Activated gamma-delta T cell (primary cell): ENCODE results near the gene VTA1.
"Not testable (repeated sequence)": the region's sequence is repeated elsewhere in the genome, so short reads cannot be mapped to it uniquely, and the experiment has no call there.

ENCODE experiments used
- DNase-seq: peaks from one replicate; lab custom pipeline; 2025; lab: John Stamatoyannopoulos, UW

VTA1 gene

DNA sequence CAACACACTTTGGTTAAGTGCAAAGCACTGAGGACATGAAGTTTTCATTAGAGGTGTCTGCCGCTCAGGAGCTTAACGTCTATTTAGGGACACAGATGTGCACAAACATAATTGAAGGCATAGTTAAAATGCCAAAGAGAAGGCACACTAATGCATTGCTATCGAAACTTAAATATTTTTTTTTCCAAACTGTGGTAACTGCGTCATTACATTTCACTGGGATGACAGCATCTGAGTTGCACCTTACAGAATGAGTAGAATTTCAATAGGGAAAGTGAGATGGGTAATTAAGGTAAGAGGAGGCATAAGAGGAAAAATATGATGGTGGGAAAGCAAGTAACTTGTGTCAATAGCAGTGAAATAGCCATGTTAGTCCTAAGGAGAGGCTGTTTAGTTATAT is 79.7 kb downstream of the VTA1 start:
- no peak for DNase-seq

DNA sequence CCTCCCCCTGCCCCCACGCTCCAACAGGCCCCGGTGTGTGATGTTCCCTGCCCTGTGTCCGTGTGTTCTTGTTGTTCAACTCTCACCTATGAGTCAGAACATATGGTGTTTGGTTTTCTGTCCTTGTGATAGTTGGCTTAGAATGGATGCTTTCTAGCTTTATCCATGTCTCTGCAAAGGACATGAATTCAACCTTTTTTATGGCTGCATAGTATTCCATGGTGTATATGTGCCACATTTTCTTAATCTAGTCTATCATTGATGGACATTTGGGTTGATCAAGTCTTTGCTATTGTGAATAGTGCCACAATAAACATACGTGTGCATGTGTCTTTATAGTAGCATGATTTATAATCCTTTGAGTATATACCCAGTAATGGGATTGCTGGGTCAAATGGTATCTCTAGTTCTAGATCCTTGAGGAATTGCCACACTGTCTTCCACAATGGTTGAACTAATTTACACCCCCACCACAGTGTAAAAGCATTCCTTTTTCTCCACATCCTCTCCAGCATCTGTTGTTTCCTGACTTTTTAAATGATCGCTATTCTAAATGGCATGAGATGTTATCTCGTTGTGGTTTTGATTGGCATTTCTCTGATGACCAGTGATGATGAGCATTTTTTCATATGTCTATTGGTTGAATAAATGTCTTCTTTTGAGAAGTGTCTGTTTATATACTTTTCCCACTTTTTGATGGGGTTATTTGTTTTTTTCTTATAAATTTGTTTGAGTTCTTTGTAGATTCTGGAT is 82.6 kb downstream of the VTA1 start:
- not testable (repeated sequence) for DNase-seq

DNA sequence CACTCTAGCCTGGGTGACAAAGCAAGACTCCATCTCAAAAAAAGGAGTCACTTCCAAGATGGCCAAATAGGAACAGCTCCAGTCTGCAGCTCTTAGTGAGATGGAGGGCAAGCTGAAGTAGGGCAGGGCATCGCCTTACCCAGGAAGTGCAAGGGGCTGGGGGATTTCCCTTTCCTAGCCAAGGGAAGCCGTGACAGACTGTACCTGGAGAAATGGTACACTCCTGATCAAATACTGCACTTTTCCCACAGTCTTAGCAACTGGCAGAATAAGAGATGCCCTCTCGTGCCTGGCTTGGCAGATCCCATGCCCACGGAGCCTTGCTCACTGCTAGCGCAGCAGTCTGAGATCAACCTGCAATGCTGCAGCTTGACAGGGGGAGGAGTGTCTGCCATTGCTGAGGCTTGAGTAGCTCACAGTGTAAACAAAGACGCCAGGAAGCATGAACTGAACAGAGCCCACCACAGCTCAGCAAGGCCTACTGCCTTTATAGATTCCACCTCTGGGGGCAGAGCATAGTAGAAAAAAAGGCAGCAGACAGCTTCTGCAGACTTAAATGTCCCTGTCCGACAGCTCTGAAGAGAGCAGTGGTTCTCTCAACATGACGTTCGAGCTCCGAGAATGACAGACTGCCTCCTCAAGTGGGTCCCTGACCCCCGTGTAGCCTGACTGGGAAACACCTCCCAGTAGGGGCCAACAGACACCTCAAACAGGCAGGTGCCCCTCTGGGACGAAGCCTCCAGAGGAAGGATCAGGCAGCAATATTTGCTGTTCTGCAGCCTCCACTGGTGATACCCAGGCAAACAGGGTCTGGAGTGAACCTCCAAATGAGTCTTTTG is 85.4 kb downstream of the VTA1 start:
- not testable (repeated sequence) for DNase-seq

DNA sequence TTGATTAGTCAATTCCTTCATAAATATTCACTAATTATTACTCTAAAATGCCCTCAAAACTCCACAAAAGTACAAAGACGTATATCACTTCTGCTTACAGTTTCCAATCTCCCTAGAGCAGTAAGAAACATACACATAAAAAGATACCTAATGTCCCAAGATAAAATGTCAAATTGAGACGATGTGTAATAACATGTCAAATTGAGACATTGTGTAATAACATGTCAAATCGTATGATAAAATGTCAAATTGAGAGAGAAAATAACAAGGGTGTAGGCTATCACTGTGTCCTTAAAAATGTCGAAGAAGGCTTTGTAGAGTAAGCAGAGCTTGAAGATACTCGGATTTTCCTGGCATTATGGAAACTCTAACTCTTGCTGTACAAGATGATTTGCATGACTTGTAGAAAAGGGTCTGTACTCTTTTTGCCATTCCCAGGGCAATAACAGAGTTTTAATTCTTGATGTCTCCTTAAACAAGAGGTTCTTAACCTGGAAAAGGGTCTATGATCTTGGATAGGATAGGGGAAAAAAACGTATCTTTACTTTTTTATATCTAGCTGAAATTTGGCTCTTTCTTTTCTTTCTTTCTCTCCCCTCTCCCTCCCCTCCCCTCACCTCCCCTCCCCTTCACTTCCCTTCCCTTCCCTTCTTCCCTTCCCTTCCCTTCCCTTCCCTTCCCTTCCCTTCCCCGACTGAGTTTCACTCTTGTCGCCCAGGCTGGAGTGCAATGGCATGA is 87.1 kb downstream of the VTA1 start:
- DNase-seq, result no peak

DNA sequence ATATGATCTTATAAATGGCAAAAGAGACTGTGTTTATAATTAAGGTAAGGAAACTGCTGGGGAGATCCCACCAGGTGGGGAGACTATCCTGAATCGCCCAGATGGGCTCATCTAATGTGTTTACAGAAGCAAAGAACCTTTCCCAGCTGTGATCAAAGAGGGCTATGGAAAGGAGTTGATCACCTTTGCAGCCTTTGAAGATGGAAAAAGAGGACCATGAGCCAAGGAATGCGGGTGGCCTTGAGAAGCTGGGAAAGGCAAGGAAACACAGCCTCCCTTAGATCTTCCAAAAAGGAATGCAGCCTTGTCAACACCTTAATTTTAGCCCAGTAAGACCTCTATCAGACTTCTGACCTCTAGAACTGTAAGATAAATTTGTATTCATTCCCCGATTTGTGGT is 88.2 kb downstream of the VTA1 start:
- DNase-seq, result no peak

DNA sequence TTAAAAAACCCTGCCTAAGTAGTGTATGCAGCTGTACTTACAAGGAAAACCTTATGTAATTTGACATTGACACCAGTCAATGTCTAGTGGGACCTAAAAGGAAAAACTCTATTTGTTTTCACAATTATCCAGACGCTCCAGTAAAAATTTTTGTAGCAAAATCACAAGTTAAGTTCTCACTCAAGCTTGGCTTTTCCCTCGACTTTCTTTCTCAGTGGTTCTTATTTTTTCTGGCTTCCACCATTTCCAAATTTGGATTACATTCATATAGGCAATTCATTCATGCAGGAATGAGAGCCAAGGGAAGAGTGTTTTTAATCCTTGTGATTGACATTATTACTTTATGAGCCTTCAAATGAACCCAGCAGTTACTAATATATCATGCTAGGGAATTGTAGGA is 88.7 kb downstream of the VTA1 start:
- no peak for DNase-seq

DNA sequence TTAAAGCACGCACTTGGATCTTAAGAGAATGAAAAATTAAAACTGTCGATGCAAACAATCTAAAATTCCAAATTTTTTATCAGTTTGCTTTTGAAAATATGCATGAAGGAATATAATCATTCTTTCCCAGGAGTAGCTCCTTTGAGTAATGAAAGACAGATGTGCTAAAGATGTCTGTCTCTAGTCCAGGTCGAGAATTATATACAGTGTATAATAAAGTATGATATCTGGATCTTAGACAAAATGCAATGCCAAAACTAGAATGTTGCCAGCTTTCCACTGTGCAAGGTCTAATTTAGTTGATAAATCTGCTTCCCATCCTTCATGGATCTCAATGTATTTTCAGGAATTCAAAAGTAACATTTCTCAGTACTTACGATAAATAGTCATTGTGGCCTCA is 89.6 kb downstream of the VTA1 start:
- DNase-seq, result no peak

DNA sequence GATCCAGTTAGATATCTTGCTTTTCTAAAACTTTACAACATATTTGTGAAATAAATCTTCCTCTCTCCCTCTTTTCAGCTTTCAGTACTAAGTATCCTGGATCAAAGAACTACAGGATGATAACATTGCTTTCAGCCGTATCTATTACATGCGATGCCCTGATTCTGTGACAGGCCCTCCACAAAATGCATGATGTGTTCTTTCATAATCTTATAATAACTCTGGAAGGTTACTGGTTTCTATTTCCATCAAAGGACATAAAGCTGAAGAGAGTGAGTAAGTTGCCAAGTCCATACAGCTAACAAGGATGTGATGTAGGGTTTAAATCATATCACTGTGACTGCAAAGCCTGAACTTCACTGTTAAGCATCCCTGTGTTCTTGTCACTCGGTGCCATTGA is 91.8 kb downstream of the VTA1 start:
- DNase-seq, result no peak

DNA sequence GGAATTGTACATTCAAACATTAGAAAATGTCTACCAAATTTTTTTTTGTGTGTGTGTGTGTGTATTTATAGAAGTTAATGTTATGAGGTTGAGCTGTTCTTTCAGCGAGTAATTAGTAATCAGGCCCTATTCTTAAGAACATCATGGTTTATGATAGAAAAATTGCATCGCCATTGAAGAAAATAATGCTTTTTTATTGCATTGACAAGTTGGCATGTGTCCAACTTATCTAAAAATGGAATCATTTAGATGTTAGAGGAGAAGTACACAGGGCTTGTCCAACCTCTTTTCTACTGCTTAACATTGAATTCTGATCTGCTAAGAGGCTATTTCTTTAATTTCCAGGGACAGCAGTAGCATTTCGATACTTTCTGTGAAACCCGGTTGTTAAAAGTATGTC is 93.1 kb downstream of the VTA1 start:
- DNase-seq, result no peak

DNA sequence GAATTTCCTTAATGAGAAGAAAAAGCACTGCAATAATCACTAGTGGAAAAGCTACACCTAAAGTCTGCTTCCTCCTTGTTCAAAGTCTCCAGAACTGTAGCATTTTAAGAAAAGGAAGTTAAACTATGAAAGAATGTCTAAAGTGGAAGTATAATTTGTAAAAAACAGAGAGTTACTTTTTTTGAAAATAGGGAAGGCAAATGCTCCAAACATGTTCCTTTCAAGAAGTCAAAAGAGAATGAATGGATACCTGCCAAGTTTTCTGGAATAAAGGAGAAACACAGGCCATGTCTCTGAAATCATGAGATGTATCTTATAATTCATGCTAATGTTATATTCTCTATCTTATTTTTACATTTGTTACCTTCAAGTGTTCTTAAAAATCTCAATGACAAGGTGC is 94.0 kb downstream of the VTA1 start:
- no peak for DNase-seq

DNA sequence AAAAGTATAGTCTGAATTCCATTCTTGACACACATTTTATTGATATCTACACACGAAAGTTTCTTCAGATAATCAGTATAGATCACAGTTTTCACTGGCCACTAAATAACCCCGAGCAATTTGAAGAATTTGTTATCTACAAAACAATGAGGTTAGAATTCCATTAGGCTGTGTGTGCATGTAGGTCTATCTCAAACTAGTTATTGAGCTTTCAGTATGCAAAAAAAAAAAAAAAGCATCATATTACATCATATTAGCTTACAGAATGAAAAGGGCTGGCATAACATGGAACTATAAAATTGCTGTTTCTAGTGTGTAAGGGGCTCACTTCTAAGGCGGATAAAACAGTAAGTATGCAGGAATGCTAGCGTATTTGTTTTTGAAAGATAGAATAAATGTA is 95.2 kb downstream of the VTA1 start:
- DNase-seq, result no peak

DNA sequence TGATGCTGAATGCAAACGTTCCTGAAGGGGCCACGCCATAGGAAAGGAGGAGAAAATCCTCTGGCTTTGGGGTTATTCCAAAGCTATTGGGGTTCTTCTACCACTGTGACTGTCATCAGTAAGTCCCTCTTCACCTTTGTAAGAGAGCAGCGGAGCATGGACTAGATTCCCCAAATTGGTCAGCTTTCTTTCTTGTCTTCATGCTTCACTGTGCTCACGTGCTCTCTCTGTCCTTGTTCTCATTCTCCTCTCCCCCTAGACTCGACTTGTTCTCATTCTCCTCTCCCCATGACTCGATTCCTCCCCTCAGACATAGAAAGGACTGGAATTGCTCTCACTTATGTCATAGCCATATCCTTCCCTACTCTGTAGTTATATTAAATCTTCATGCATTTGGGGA is 99.9 kb downstream of the VTA1 start:
- no peak for DNase-seq

DNA sequence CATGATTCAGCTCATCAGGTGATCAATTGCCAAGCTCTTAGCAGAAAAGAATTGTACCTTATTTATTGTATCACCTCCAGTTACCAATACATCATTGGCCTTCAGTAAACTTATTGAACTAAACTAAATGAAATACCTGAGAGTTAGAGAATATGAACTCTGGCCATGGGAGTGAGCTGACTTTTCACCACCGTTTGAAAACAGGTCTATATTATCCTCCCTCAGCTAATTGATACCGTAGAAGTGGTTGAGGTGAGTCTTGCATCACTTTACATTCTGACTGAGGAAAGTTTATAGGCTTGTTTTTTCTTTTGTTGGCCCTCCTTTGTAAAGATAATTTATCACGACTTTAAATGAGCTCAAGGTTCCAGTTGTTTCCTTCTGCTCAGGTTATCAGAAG is 102.2 kb downstream of the VTA1 start:
- DNase-seq, result no peak

DNA sequence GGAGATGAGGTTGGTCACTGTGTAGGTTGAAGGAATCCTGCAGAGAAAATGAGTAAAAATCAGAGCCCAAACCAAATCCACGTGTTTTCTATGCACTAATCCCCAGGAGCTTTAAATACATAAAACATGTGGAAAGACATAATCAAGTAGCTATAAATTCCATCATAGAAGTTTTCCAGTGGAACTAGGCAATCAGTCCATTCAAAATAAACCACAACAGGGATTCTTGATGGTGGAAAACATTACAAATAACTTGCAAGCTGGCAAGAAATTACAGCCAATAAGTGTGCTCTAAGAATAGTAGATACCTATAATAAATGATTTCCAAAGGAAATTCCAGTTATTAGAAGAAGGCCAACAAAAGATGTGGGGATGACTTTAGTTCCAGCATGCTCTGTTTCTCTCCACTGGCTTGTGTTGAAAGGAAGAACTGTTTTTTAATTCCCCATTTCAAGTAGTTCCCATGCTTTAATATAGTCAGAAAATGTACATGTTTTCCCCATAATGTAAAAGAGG is 104.9 kb downstream of the VTA1 start:
- no peak for DNase-seq

DNA sequence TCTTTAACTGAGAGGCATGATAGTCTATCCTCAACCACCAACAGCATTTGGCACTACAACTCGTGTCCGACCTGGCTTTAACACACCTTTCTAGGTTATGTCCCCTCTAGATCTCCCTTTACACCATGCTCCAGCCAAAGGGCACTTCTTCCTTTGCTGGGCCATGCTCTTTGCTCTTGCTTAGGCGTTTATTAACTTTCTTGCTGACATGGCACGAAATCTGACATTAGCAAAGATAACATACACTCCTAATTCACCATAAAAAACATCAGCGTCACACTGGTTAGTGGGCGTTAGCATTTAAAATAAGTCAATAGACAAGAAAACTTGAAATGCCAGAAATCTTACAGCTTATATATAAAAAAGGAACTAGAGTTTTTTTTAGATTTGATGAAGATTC is 107.5 kb downstream of the VTA1 start:
- DNase-seq, result no peak

DNA sequence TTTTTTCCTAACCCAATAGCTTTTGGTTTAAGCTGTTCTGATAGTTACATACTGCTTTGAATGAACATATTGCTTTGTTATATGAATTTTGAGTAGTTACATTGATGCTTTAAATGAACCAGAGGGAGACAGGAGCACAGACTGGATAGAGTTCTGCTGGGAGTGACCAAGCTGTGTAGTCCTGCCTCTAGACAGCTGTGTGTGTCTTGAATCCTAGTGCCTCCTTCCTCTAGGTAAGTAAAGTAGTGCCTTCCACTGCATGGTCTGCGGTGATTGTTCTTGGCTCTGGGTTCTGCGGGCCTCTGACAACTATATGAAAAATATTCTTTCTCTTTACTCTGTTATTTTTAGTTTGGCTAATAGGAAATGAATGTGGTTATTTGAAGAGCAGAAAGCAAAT is 108.7 kb downstream of the VTA1 start:
- DNase-seq, result no peak

DNA sequence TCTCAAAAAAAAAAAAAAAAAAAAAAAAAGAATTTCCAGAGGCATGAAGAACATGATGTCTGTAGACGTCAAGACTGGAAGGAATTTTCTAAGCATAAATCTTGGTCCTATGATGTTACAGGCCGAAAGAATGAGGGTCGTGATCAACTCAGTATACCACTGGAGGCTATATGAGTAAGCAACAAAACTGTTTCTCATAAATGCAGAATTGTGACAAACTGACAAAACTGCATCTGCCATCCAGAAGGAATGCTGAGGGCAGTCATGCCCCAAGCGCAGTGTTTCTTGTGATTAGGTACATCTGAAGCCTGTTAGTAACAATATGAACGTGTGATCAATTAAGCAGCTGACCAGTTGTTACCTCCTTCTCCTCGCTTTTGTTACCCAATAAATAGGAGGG is 111.2 kb downstream of the VTA1 start:
- DNase-seq, result no peak

DNA sequence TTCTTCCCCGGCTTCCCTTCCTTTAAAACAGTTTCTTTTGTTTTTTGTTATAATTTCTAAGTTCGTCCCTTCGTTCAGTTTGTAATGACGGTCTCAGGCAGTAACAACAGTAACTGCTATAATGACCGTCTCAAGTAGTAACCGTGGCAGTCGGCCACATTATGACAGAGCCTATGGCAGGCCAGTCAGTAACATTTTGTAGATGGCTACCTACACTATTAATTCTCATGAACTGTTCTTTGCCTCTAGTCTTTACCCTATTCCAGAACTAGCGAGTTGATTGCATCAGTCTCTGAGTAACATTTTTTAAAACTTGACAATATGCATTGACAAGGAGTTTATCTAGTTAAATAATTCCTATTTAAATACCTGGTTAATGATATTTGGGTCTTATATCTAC is 111.7 kb downstream of the VTA1 start:
- no peak for DNase-seq

DNA sequence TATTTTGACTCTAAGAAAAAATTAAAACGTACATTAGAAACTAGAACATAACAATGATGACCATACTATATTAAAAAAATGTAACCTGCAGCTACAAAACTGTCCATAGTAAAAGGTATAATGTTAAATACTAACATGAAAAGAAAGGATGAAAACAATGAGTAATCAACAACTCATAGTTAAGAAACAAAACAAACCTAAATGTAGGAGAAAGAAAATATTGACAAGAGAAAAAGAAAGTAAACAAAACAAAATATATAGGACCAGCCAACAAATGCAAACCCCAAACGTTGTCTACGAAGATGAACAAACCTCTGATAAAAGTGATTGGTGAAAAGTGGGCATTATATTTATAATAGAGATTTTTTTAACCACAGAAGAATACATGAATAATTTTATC is 113.7 kb downstream of the VTA1 start:
- no peak for DNase-seq

DNA sequence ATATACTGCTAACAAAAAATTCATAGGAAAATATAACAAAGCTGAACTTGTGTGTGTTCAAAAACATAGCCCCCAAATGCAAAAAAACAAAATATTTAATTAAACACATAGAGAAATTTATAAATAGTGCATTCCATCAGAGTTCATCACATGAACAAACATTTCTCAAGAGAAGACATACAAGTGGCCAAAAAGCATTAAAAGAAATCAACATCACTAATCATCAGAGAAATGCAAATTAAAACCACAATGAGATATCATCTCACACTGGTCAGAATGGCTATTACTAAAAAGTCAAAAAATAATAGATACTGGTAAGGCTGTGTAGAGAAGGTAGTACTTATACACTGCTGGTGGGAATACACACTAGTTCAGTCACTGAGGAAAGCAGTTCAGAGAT is 115.2 kb downstream of the VTA1 start:
- DNase-seq, result no peak

DNA sequence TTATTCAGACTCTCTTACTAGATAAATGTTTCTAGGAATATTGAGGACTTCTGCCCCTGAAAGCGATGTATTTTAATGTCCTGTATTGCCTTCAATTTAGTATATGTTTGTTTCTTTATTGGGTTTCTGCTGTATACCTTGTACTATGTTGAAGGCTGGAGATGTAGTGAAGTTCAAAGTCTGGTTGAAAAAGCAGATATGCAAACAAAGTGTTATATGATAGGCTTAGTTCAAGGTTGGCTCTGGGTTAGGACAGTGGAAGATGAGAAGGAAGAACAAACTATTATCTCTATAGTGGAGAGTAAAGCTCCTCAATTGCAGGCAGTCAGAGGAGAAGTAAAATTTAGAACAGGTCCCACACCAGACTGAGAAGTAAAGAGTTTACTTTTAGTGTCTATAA is 118.4 kb downstream of the VTA1 start:
- no peak for DNase-seq

DNA sequence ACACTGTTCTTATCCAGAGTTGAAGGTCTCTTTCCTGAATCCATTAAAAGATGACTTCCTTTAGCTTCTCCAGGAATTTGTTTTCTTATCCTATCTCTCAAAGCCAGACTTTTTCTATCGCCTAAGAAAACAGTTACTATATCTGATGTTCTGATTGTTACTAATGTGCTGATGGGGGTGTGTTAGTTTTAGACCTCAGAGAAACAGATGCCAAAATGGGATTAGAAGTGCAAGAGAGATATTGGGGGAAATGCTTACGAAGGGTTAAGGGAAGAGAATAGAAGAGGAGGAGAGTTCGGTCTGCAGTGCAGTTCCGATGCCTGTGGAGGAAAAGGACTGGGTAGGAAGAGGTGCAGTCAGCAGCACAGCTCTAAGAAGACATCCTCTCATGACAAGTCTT is 119.0 kb downstream of the VTA1 start:
- no peak for DNase-seq

DNA sequence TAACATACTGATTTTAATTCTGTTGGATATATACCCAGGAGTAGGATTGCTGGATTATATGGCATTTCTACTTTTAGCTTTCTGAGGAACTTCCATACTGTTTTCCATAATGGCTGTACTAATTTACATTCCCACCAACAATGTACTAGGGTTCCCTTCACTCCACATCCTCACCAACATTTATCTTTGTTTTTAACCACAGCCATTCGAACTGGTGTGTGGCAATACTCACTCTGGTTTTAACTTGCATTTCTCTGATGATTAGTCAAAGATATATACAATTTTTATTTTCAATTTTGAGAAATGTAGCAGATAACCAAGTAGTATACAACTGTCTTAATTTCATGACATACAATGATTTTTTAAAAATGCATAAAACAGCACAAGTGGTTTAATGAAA is 124.4 kb downstream of the VTA1 start:
- no peak for DNase-seq
